AG08396 (cell line): ENCODE results near the gene CHD2.

Experiments used
- DNase-seq: peaks from one replicate; pipeline ENCODE4 v3.0.0; 2012; ENCODE audit warnings: low spot score, mixed read lengths

The CHD2 gene

GRCh38 chr15:93068581-93069199 is 168.6 kb downstream of the CHD2 start:
- no peak for DNase-seq

- no peak for DNase-seq
These were observed 170.0 kb downstream of the CHD2 start for GRCh38 chr15:93070132-93070531.

- no peak for DNase-seq
These were observed 170.6 kb downstream of the CHD2 start for GRCh38 chr15:93070551-93071296.

- no peak for DNase-seq
These were observed 171.4 kb downstream of the CHD2 start for GRCh38 chr15:93071469-93071936.

- DNase-seq: peak; percentile 58
These were observed 171.9 kb downstream of the CHD2 start for GRCh38 chr15:93072011-93072410.

GRCh38 chr15:93072411-93073394 is 172.6 kb downstream of the CHD2 start:
- DNase-seq: peak; percentile 82

GRCh38 chr15:93073465-93073952 is 173.4 kb downstream of the CHD2 start:
- no peak for DNase-seq

- DNase-seq: no peak
These were observed 174.5 kb downstream of the CHD2 start for GRCh38 chr15:93074599-93074998.

GRCh38 chr15:93076217-93076616 is 176.1 kb downstream of the CHD2 start:
- no peak for DNase-seq

- DNase-seq: no peak
These were observed 176.8 kb downstream of the CHD2 start for GRCh38 chr15:93076875-93077274.
